ENCODE results near the gene KCNE4. TPM values are rescaled to one million over a fixed set of nuclear protein-coding genes. Genes with fewer than 3 reads are reported as not detected.

The KCNE4 gene
- total RNA-seq, 1 donor from 2014 or later: 3.7 TPM

DNA sequence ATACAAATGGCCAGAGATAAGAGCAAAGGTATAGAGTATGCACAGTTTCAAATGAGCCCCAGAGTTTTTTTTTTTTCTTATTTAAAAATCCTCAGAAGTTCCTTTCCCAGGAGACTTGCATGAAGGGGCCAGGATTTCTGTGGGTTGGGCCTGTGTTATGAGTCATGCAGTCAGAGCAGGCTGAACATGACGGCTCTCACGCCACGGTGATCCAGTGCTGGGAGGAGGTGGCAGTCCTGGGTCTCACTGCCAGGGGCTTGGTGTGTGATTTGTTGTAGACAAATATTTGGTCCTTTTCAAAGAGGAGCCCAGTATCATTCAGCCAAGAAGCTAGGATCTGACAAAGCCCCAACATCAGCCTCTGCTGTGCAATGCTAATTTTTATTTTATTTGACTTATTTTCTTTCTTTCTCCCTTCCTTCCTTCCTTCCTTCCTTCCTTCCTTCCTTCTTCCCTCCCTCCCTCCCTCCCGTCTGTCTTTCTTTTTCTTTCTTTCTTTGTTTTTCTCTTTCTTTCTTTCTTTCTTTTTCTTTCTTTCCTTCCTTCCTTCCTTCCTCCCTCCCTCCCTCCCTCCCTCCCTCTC is 10.4 kb upstream of the KCNE4 start:
- DNase-seq: no peak

DNA sequence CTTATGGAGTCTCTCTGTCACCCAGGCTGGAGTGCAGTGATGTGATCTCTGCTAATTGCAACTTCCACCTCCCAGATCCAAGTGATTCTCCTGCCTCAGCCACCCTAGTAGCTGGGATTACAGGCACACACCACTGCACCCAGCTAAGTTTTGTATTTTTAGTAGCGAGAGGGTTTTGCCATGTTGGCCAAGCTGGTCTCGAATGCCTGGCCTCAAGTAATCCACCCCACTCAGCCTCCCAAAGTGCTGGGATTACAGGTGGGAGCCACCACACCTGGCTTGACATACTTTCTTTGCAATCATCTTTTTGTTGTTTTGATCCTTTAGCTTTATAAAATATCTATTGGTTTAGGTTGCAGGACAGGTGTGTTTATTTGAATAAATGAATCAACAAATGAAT is 9.7 kb upstream of the KCNE4 start:
- DNase-seq: no peak

DNA sequence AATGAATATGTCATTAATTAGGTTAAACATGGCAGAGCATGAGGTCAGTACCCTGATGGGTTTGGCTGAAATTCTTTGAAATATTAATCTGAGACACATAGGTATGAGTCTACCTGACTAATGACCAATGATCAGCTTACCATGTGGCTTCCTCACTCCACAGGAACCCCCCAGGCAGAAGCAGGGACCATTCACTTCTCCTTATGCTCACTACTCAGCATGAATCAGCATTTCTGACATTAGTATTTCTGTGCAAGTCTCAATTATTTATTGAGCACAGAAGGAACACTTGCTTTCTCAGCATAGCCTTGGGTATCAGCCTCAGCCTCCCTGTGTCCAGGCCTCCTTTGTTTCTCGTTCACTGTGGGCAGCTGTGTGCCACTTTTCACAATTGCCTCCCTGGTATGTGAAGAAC is 9.3 kb upstream of the KCNE4 start:
- no peak for DNase-seq

DNA sequence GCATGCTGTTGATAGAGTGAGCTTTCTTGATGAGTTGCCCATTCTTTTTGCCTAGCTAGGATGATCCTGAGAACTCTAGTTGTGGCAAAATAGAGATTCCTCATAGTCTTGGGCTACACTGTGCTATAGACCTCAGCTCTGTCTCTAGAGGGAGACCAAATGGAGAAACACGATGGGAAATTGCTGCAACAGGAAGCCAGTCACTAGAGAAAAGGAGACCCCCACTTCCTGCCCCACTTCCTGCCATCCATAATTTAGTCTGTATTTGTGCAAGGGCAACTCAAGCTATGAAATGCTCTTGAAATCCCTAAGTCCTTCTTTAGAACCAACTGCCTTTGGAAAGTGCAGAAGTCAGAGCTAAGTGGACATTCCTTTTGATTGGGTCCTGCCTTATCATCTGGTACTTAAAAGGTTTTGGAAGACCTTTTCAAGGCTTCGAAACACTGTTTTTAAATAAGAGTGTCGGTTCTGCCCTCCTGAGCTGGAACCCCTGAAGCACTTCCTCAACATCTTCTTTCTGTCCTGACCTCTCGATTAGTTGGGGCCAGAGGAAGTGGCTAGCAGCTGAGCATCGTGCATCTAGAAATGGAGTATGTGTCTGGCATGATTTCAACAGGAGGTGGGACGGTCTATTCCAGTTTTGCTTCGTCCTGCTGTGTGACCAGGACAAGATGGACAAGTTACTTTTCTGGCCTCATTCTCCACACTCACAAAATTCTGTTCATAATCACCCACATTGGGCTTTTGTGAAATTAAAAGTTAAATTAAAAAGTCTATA is 8.6 kb upstream of the KCNE4 start:
- no peak for DNase-seq

DNA sequence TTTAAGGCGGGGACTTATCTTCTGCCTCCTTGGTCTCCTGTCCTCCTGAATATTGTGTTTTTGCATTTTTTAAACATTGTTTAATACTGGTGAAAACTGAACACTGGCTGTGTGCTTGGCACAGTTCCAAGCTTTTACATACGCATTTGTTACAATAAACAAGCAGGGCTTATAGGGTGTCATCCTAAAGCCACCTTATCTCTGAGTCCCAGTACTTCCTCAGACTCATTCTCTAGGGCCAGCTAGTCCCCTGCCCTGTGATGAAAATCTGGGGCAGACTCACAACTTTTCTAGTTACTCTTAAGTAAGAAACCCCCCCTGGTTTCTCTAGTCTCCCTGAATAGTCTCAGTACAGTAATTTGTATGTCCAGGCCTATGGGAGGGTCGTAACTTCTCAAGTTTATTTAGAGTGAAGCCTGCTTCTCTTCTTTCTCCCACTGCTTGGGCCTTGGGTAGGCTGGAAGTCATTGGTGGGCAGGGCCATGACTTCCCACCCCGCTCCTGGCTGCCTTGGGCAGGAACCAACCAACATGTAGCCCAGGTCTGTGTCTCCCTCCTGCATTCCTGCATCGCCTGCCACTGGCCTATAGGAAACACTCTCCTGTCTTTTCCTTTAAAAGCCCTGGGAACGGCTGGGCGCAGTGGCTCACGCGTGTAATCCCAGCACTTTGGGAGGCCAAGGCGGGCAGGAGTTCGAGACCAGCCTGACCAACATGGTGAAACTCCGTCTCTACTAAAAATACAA is 7.7 kb upstream of the KCNE4 start:
- no peak for DNase-seq

DNA sequence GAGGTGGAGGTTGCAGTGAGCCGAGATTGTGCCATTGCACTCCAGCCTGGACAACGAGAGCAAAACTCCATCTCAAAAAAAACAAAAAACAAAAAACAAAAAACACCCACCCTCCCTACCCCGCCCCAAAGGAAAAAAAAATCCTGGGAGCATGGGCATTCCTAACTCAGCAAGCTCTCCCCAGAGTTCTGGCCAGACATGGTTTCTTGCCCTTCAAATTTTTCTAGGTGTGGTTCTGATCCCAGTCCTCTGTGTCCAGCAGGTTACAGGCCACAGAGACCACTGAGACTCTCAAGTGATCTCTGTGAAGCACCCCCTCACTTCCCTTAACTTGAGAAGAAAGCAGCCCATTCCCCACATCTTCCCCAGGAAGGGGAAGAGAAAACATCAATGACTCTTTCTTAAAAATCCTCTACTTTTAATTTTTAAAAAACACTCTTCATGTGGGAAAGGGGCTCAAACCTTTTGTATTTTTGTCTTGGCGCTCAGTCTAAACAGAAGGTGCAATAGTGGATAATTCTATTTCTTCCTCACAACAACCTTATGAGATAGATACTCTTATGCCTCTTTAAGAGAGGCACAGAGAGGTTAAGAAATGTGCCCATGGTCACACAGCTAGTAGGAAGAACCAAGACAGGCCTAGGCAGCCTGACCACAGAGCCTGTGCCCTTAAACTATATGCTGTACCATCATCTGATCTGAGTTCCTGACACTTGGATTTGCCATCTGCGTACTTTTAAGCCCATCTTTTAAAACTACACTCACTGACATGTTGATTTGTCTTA is 6.9 kb upstream of the KCNE4 start:
- no peak for DNase-seq

DNA sequence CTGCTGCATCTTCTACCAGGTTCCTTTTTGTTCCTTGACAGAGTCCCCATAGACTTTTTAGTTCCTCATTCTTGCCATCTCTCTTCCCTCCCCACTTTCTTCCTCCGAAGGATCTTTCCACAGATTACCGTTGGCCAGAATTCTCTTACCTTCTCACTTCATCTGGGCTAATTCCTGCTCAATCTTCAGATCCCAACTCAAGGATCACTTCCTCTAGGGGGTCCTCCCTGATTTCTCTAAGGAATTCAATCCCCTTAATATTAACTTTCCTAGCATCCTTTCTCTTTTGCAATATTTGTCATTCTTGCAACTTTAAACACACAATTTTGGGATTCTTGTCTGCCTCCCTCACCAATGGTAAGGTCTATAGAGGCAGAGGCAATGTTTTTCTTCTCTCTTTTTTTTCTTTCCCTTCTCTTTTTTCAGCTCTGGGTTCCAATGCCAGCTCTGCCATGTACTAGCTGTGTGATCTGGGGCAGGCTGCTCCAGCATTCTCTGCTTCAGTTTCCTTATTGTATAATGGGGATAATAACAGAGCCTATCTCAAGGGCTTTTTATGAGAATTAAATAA is 5.4 kb upstream of the KCNE4 start:
- DNase-seq: no peak

DNA sequence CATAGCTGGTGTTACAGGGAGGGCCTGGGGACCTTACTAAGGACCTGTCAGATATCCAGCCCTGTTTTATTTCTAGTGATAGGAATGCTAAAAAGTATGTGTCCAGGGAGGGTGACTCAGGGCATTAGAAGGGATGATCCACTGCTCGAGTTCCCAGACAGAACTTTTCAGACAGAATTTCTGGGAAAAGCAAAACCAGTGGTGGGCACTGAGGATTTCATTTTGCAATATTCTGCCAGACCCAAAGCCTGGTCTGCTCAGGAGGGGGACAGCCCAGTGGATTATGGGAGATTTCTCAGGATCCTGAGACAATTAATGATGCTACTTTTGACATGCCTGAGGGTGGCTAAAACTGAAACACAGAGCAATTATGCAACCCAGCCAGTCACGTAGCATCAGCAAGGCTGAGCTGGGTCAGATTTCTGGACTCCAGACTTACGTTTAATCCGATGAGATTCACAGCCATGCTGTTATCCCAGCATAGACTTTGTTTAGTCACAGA is 4.7 kb upstream of the KCNE4 start:
- no peak for DNase-seq

DNA sequence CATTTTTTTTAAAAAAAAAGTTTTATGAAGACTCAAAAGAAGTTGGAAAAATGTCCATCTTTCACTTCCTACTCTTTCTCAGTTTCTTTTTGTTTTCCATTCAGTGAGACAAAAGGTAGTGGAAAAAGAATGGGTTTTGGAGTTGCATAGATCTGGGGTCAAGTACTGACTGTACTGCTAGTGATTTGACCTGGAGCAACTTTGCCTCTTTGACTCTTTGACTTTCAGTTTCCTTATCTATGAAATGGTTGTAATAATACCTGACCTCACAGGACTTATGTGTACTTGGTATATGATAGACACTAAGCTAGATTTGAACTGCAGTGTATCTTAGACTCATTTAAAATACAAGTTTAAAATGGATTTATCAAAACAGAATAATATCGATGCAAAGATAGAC is 3.5 kb upstream of the KCNE4 start:
- DNase-seq: no peak

DNA sequence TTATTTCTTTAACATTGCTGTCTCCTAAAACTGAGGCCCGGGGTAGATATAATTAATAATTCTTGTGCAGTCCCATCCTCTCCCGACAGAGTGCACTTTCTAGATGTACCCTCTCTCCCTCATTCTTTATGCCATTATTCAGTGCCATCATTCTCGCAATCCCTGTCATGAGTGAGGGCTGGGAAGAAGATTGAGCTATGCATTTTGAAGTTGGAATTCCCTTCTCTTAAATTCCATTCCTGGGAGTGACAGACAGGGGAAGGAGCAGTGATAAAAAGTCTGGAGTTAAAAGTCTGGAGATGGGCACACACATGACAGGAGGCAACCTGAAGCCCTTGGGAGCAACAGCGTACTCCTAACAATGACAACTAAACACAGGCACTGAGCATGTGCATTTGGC is 2.6 kb upstream of the KCNE4 start:
- no peak for DNase-seq

DNA sequence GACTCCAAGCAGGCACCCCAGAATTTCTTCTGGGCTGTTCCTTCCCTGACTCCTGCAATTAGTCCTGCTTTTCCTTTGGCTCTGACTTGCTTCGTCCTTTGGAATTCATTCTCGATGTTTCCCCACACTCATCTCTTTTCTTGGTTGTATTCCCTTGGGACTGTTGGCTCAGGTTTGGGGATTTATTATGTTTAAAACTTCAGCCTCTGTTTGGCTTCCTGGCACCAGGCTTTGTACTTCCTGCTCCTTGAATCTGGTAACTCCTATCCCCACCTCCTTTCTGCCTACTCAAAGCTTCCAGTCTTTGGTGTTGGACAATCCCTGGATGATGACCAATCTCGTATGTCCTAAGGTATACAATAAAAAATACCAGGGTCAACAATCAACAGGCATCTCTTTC is 1.8 kb upstream of the KCNE4 start:
- DNase-seq: no peak

DNA sequence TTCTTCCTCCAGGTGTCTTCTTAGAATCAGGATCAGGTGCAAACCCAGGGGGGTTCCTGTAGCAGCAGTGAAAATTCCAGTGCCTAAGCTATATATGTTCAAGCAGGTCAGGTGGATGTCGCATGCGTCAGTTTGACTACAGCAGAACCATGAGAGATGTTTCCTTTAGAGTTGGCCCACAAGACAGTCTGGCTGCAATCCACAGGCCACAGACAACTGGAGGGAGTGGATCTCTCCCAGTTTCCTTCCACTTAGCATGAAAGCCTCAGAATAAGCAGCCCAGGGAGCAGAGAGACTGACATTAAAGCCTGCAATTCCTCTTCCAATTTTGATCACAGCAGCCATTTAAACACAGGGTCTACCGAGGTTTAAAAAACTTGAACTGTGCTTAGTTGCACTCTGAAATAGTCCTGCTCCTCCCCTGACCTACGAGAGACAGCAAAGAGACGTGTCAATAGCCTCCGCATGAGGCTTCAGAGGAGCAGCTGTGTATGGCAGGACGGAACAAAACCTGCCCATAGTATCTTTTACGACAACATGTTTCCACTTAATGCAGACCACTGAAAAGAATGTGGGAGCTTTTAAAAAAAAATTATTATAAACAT is 988 bp upstream of the KCNE4 start:
- no peak for DNase-seq

DNA sequence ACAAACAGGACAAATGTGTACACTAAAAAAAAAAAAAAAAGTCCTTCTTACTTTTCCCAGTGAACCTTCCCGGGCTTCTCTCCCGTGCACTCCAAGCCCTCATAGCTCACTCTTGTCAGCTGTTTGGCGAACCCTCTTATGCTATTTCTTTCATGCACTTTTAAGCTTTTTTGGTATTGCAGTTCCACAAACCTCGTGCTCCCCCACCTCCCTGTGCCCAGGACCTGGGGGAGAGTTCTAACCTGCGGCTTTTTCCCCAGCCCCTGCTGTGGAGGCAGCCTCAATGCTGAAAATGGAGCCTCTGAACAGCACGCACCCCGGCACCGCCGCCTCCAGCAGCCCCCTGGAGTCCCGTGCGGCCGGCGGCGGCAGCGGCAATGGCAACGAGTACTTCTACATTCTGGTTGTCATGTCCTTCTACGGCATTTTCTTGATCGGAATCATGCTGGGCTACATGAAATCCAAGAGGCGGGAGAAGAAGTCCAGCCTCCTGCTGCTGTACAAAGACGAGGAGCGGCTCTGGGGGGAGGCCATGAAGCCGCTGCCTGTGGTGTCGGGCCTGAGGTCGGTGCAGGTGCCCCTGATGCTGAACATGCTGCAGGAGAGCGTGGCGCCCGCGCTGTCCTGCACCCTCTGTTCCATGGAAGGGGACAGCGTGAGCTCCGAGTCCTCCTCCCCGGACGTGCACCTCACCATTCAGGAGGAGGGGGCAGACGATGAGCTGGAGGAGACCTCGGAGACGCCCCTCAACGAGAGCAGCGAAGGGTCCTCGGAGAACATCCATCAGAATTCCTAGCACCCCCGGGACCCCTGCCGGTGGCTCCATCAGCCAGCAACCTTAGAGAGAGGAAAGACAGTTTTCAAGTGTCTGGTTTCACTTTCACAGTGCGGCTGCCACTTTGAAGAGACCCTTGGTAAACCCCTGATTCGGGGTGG is 826 bp downstream of the KCNE4 start:
- no peak for DNase-seq

DNA sequence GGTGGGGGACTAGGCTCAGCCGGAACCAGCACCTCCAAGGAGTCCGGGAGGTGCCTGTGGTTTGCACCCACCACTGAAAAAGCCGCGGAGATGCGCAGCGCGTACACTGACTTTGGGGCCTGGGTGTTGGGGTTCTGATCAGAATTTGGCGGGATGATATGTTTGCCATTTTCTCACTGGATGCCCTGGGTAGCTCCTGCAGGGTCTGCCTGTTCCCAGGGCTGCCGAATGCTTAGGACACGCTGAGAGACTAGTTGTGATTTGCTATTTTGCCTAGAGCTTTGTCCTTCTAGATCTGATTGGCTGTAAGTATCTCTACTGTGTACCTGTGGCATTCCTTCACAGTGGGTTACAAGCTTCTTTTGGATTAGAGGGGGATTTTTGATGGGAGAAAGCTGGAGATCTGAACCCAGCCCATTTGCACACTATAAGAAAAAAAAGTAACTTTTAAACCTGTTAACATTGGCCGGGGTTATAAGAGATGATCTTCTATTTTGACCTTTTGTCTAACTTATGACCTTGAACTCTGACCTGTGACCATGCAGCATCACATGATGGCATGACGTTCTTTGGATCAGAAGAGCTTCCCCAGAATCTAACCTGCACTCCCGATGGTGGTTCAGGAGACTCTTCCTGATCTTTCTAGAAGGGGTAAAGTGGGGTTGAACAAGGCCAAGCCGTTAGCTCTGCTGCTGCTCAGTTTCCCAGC is 1.6 kb downstream of the KCNE4 start:
- DNase-seq: no peak

DNA sequence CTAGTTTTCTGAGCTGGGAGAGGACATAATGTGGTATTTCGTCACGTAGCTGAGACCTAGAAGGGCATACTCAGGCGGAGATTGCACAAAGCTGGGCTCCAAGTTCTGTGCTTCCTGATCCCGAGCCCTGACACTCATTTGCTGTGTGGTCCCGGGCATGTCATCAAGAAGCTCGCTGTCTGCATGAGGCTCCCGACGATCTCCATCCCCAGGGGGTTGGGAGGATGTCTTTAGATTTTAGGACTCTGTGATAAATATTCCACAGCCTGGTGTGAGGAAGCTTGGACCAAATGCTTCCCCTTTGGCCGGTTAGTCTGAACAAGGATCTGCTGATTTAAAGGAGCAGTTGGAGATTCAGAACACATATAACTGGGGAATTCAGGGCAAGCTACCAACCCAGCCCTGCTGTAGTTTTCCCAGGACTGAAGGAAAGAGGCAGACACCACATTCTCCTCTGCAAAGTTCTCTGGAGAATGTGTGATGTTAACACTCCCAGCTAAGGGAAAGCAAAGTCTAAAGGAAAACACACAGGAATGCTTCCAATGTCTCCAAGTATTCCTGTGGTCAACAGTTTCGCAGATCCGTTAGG is 2.3 kb downstream of the KCNE4 start:
- DNase-seq: no peak

DNA sequence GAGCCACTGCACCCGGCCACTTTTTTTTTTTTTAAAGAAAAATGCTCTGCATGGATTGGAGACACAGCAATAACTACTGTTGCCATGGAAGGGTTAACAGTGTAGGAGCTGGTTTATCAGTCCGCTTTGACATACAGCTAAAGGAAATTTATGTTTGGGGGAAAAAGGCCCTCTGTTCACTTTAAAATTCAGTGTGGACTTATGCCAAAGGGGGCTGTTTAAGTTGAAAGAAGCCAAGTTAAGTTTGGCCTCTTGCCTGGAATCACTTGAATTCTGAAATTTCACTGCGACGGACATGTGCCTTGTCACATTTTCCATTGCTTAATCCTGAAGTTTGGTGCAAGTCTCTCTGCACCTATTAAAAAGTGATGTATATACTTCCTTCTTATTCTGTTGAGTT is 3.1 kb downstream of the KCNE4 start:
- DNase-seq: no peak

DNA sequence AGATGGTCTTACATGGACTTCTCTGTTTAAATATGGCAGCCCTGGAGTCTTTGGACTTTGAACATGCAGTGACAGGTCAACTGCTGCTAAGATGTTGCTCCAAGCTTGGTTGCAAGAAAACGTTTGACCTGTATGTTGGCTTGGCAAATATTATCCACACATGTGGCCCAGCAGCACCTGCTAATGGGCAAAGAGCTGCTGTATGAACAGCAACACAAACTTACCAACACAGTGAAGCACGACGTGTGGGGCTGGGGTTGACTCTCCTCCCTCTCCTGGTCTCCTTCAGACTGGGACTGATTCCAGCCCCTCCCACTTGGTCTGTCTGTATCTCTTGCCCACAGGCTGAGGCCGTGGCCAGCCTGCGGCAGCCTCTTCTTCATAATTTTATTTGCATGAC is 3.8 kb downstream of the KCNE4 start:
- no peak for DNase-seq

DNA sequence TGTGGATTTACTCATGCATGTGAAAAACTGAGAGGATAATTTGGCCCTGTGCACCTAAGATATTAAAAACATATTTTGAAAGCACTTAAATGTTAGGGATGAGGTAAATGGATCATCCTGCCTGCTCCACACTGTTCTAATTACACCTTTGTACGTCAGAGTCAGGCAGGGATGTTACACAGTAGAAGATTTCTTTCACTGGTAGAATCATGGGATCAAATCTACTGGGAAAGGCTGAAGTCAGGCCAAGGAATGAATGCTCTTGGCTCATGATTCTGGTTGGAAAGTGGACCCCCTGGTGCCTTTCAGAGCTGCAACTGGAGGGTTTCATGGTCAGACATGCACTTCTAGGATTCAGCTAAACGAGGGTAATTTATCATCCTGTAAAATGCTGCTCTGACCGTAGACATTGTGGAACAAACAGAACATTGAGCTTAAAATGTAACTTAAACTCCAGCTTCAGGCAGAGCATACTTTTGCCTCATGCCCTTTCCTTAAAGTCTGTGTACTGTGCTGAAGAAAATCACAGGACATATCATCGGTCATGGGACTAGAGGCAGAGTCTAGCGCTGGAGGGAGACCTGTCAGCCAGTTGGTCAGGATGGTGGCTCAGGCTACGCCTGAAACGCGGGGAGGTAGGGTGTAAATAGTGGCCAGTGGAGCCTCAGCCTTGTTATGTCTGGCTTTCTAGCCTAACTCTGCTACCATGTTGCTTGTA is 4.9 kb downstream of the KCNE4 start:
- no peak for DNase-seq

DNA sequence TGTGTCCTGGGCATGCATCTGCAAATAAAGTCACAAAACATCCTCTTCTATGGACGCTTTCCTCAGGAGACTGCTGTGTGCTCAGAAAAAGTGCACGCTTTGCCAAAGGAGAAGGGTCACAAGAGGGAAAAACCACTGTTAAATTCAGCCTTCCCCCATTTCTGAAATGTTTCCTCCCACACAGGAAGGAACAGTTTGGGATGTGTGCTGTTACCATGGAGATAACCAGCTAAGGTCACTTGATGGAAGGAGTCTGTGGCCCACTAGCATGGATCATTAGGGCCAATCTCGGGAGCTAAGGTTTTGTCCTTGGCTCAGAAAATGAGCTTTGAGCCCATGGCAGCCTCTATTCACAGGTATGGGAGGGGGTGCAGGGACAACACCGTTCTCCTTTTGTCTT is 5.6 kb downstream of the KCNE4 start:
- DNase-seq: no peak

Data from occipital lobe (tissue), 2 donors.